OCI-LY1 (cell line): ENCODE data around the gene SCAMP2.

Experiments used
- H2AFZ ChIP-seq: fragments of 200-600 bp; sonication (generic), shearing (Covaris generic); 2 replicates; pipeline ENCODE4 v1.6.0; 2014; ENCODE audit warnings: antibody characterized with exemption, mild to moderate bottlenecking, low read length
- H3F3A ChIP-seq: fragments of 200-600 bp; sonication (generic), shearing (Covaris generic); 2 replicates; pipeline ENCODE4 v1.6.0; 2014; ENCODE audit warnings: mild to moderate bottlenecking, antibody characterized with exemption, low read length, moderate library complexity; ENCODE audit not compliant: insufficient read depth
- H3K27ac ChIP-seq: fragments of 200-600 bp; sonication (generic); 2 replicates; pipeline ENCODE4 v1.5.1; 2014; ENCODE audit warnings: low read length, mixed run types, mild to moderate bottlenecking, low read depth; ENCODE audit not compliant: poor library complexity, severe bottlenecking
- H3K27me3 ChIP-seq: fragments of 200-600 bp; sonication (generic); 2 replicates; pipeline ENCODE4 v1.6.0; 2014; ENCODE audit warnings: antibody characterized with exemption, mild to moderate bottlenecking, low read length, moderate library complexity; ENCODE audit not compliant: insufficient read depth
- H3K36me3 ChIP-seq: fragments of 200-600 bp; sonication (generic); 2 replicates; pipeline ENCODE4 v1.6.1; 2014; ENCODE audit warnings: mild to moderate bottlenecking, antibody characterized with exemption, low read length, moderate library complexity, mixed read lengths; ENCODE audit not compliant: insufficient read depth
- H3K4me1 ChIP-seq: fragments of 200-600 bp; sonication (generic); 2 replicates; pipeline ENCODE4 v1.5.1; 2014; ENCODE audit warnings: mild to moderate bottlenecking, low read length, moderate library complexity; ENCODE audit not compliant: insufficient read depth, severe bottlenecking
- H3K4me2 ChIP-seq: fragments of 200-600 bp; sonication (generic), shearing (Covaris generic); 2 replicates; pipeline ENCODE4 v1.6.1; 2014; ENCODE audit warnings: low read length
- H3K4me3 ChIP-seq: fragments of 200-600 bp; sonication (generic); 2 replicates; pipeline ENCODE4 v1.5.1; 2014; ENCODE audit warnings: low read length, low read depth, mild to moderate bottlenecking, mixed read lengths; ENCODE audit not compliant: poor library complexity, severe bottlenecking
- H3K79me2 ChIP-seq: fragments of 200-600 bp; shearing (Covaris generic); 2 replicates; pipeline ENCODE4 v1.6.1; 2016; ENCODE audit warnings: mixed run types, low read length, mixed read lengths; ENCODE audit not compliant: insufficient read depth
- H3K9ac ChIP-seq: fragments of 200-600 bp; sonication (generic), shearing (Covaris generic); 2 replicates; pipeline ENCODE4 v1.6.1; 2014; ENCODE audit warnings: mild to moderate bottlenecking, low read length, mixed read lengths
- H3K9me2 ChIP-seq: fragments of 200-600 bp; sonication (generic), shearing (Covaris generic); 2 replicates; pipeline ENCODE4 v1.6.1; 2014; ENCODE audit warnings: low read depth, mild to moderate bottlenecking, low read length, mixed read lengths
- H3K9me3 ChIP-seq: fragments of 200-600 bp; shearing (Covaris generic); 2 replicates; pipeline ENCODE4 v1.6.1; 2014; ENCODE audit warnings: low read length, mixed read lengths
- H4K20me1 ChIP-seq: fragments of 200-600 bp; sonication (generic), shearing (Covaris generic); 2 replicates; pipeline ENCODE4 v1.6.0; 2016; ENCODE audit warnings: mild to moderate bottlenecking, low read length; ENCODE audit not compliant: insufficient read depth
- EZH2 ChIP-seq: fragments of 200-600 bp; sonication (generic), shearing (Covaris generic); IDR thresholded peaks from 2 replicates; pipeline ENCODE4 v1.8.0; 2017; ENCODE audit warnings: borderline replicate concordance, mixed run types, mild to moderate bottlenecking, antibody characterized with exemption, low read length, moderate library complexity, mixed read lengths
- TF ChIP-seq, protein P1 (sequence below): fragments of 200-600 bp; sonication (generic), shearing (Covaris generic); IDR thresholded peaks from 2 replicates; pipeline ENCODE4 v1.5.1; 2017; ENCODE audit warnings: mild to moderate bottlenecking, antibody characterized with exemption, low read length, moderate library complexity, mixed read lengths

The SCAMP2 gene

DNA sequence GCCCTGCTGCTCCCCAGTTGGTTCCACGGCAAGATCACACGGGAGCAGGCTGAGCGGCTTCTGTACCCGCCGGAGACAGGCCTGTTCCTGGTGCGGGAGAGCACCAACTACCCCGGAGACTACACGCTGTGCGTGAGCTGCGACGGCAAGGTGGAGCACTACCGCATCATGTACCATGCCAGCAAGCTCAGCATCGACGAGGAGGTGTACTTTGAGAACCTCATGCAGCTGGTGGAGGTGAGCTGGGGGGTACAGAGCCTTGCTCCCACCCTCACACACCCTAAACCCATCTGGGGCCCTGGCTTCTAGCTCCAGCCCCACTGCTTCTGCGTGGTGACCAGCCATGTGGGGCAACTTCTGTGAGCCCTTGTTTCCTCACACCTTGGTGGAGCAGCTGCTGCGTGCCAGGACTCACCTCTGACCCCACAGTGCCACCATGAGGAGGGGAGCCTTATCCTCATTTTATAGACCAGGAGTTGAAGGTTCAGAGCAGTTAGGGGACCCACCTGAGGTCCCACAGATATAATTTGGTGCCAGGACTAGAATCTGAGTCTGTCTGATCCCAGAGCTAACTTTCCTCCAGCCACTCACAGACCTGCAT lies 73.8 kb downstream of the SCAMP2 start:
- TF ChIP-seq, protein P1, sequence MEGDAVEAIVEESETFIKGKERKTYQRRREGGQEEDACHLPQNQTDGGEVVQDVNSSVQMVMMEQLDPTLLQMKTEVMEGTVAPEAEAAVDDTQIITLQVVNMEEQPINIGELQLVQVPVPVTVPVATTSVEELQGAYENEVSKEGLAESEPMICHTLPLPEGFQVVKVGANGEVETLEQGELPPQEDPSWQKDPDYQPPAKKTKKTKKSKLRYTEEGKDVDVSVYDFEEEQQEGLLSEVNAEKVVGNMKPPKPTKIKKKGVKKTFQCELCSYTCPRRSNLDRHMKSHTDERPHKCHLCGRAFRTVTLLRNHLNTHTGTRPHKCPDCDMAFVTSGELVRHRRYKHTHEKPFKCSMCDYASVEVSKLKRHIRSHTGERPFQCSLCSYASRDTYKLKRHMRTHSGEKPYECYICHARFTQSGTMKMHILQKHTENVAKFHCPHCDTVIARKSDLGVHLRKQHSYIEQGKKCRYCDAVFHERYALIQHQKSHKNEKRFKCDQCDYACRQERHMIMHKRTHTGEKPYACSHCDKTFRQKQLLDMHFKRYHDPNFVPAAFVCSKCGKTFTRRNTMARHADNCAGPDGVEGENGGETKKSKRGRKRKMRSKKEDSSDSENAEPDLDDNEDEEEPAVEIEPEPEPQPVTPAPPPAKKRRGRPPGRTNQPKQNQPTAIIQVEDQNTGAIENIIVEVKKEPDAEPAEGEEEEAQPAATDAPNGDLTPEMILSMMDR: peak; percentile 47; the same call in 1 of the 2 replicates
- no peak for TF ChIP-seq EZH2
- Histone ChIP-seq H2AFZ (no peak overlapping the region), H3K4me3 (no peak overlapping the region), H3K27ac (peak overlapping the region; percentile 86), H3K9ac (peak overlapping the region; percentile 42; the same call in 1 of the 2 replicates), H3K4me2 (no peak overlapping the region; the same call in 1 of the 2 replicates), H3K36me3 (peaks cover 88% of the 10 kb centered on the region), H3K9me2 (no peaks in the 10 kb centered on the region), H3K4me1 (peaks cover 66% of the 10 kb centered on the region), H3K79me2 (peaks cover 24% of the 10 kb centered on the region), H3K27me3 (no peaks in the 10 kb centered on the region), H3K9me3 (no peaks in the 10 kb centered on the region), H4K20me1 (no peaks in the 10 kb centered on the region), H3F3A (no peaks in the 10 kb centered on the region)

DNA sequence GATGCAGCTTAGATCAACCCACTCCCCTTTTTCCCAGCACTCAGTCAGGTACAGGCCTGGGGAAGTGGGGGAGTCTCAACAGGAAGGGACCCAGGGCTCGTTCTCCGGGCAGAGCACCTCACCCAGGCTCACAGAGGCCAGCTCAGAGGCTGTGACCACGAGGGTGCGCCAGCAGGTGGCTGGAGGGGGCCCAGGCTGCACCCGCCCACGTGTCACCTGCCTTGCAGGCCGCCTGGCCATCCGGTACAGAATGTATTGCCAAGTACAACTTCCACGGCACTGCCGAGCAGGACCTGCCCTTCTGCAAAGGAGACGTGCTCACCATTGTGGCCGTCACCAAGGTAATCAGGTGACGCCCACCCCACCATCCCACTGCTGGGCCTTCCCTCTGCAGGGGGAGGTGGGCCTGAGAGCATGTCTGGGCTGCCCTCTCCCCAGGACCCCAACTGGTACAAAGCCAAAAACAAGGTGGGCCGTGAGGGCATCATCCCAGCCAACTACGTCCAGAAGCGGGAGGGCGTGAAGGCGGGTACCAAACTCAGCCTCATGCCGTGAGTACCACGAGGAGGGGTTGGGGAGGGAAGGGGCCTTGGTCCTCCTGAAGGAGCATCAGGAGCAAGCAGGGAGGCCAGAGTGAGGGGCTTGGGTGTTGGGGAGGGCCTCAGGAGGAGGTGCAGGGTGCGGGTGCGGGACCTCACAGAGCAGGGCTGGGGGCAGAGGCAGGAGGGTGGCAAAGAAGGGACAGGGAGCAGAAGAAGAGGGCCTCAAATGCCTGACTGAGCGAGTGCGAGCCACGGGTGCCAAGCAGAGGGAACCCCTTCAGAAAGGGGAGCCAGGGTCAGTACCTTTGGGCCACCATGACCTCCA lies 74.5 kb downstream of the SCAMP2 start:
- Histone ChIP-seq H4K20me1 (no peaks in the 10 kb centered on the region), H2AFZ (no peak overlapping the region), H3K27ac (peak overlapping the region; percentile 86), H3K4me2 (peak overlapping the region; percentile 56), H3K79me2 (peaks cover 28% of the 10 kb centered on the region), H3K9ac (peak overlapping the region; percentile 42; the same call in 1 of the 2 replicates), H3K4me1 (peaks cover 73% of the 10 kb centered on the region), H3K9me3 (no peaks in the 10 kb centered on the region), H3K27me3 (no peaks in the 10 kb centered on the region), H3F3A (no peaks in the 10 kb centered on the region), H3K4me3 (no peak overlapping the region), H3K36me3 (peaks cover 82% of the 10 kb centered on the region), H3K9me2 (no peaks in the 10 kb centered on the region)
- TF ChIP-seq, protein P1: peak; percentile 37; the same call in 1 of the 2 replicates
- TF ChIP-seq EZH2: no peak

DNA sequence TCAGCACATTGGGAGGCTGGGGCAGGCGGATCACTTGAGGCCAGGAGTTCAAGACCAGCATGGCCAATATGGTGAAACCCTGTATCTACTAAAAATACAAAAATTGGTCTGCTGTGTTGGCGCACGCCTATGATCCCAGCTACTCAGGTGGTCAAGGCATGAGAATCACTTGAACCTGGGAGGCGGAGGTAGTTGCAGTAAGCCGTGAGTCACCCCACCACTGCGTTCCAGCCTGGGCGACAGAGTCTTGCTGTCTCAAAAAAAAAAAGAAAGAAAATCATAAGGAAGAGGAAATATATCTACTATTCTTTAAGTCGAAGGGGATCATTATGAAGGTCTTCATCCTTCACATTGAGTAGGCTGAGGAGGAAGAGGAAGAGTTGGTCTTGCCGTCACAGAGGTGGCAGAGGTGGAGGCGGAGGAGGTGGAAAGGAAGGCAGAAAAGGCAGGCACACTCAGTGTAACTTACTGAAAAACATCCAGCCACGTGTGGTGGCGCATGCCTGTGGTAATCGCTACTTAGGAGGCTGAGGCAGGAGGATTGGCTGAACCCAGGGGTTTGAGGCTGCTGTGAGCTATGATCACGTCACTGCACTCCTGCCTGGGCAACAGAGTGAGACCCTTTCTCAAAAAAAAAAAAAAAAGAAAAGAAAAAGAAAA lies 77.1 kb downstream of the SCAMP2 start:
- Histone ChIP-seq H2AFZ (no peak overlapping the region), H3K4me2 (no peak overlapping the region), H3K27me3 (no peaks in the 10 kb centered on the region), H4K20me1 (no peaks in the 10 kb centered on the region), H3K79me2 (peaks cover 52% of the 10 kb centered on the region), H3K4me1 (peaks cover 99% of the 10 kb centered on the region), H3K27ac (peak overlapping the region; percentile 48), H3K9me3 (no peaks in the 10 kb centered on the region), H3K9me2 (no peaks in the 10 kb centered on the region), H3K36me3 (peaks cover 69% of the 10 kb centered on the region), H3K9ac (no peak overlapping the region), H3K4me3 (no peak overlapping the region), H3F3A (no peaks in the 10 kb centered on the region)
- TF ChIP-seq, protein P1: no peak
- no peak for TF ChIP-seq EZH2
